Parathyroid adenoma (tissue), 2 donors: Measurements from ENCODE around the gene RHOBTB1.

ENCODE experiments used
- H2AFZ ChIP-seq: fragments of 300-600 bp; sonication (generic); one replicate; pipeline ENCODE4 v1.7.0; 2017; ENCODE audit warnings: antibody characterized with exemption, mild to moderate bottlenecking
- H3K27ac ChIP-seq: fragments of 300-600 bp; sonication (generic); one replicate; pipeline ENCODE4 v1.7.0; 2017
- H3K27me3 ChIP-seq: fragments of 300-600 bp; sonication (generic); one replicate; pipeline ENCODE4 v1.7.0; 2017; ENCODE audit warnings: low read length; ENCODE audit not compliant: control insufficient read depth, insufficient read depth
- H3K36me3 ChIP-seq: fragments of 300-600 bp; sonication (generic); one replicate; pipeline ENCODE4 v1.7.0; 2017; ENCODE audit warnings: low read length; ENCODE audit not compliant: control insufficient read depth, insufficient read depth
- H3K4me1 ChIP-seq: fragments of 300-600 bp; sonication (generic); one replicate; pipeline ENCODE4 v1.7.0; 2017; ENCODE audit warnings: control low read depth
- H3K4me2 ChIP-seq: fragments of 300-600 bp; sonication (generic); one replicate; pipeline ENCODE4 v1.7.0; 2017; ENCODE audit warnings: low read length
- H3K4me3 ChIP-seq: fragments of 300-600 bp; sonication (generic); one replicate; pipeline ENCODE4 v1.7.0; 2017; ENCODE audit warnings: low read depth, low read length
- H3K79me2 ChIP-seq: fragments of 300-600 bp; sonication (generic); one replicate; pipeline ENCODE4 v1.7.0; 2017; ENCODE audit warnings: control low read depth
- H3K9ac ChIP-seq: fragments of 300-600 bp; sonication (generic); one replicate; pipeline ENCODE4 v1.7.0; 2017; ENCODE audit warnings: mild to moderate bottlenecking
- H3K9me3 ChIP-seq: fragments of 300-600 bp; sonication (generic); one replicate; pipeline ENCODE4 v1.7.0; 2017; ENCODE audit warnings: low read length; ENCODE audit not compliant: control insufficient read depth
- CTCF ChIP-seq: fragments of 300-600 bp; sonication (generic); IDR thresholded peaks from one replicate; pipeline ENCODE4 v1.7.0; 2017; ENCODE audit warnings: antibody characterized with exemption, mild to moderate bottlenecking
- donor health status: primary hyperparathyroidism.

RHOBTB1 gene

GRCh38 chr10:60967260-60967659, 23.3 kb upstream of the RHOBTB1 start:
- Histone ChIP-seq H3K4me2 (no peak overlapping the region), H3K4me1 (no peaks in the 10 kb centered on the region), H3K4me3 (no peak overlapping the region), H3K9ac (no peak overlapping the region), H2AFZ (no peak overlapping the region), H3K36me3 (no peaks in the 10 kb centered on the region), H3K79me2 (no peaks in the 10 kb centered on the region), H3K9me3 (no peaks in the 10 kb centered on the region), H3K27ac (no peak overlapping the region), H3K27me3 (no peaks in the 10 kb centered on the region)
- no peak for TF ChIP-seq CTCF

- Histone ChIP-seq H3K4me1 (no peaks in the 10 kb centered on the region), H3K4me3 (no peak overlapping the region), H3K79me2 (no peaks in the 10 kb centered on the region), H3K36me3 (no peaks in the 10 kb centered on the region), H3K27ac (no peak overlapping the region), H3K27me3 (no peaks in the 10 kb centered on the region), H3K9ac (no peak overlapping the region), H3K9me3 (no peaks in the 10 kb centered on the region), H2AFZ (no peak overlapping the region), H3K4me2 (no peak overlapping the region)
- TF ChIP-seq CTCF: no peak
Measured at GRCh38 chr10:60965696-60966095, 21.7 kb upstream of the RHOBTB1 start.

GRCh38 chr10:60964257-60965235, 20.6 kb upstream of the RHOBTB1 start:
- Histone ChIP-seq H3K4me3 (no peak overlapping the region), H3K9ac (no peak overlapping the region), H3K36me3 (no peaks in the 10 kb centered on the region), H3K27ac (no peak overlapping the region), H3K4me1 (no peaks in the 10 kb centered on the region), H3K4me2 (no peak overlapping the region), H2AFZ (no peak overlapping the region), H3K79me2 (no peaks in the 10 kb centered on the region), H3K9me3 (no peaks in the 10 kb centered on the region), H3K27me3 (no peaks in the 10 kb centered on the region)
- TF ChIP-seq CTCF: peak; percentile 84

GRCh38 chr10:60963441-60964256, 19.7 kb upstream of the RHOBTB1 start:
- Histone ChIP-seq H3K4me3 (no peak overlapping the region), H3K9me3 (no peaks in the 10 kb centered on the region), H3K9ac (no peak overlapping the region), H3K4me2 (no peak overlapping the region), H3K36me3 (no peaks in the 10 kb centered on the region), H3K4me1 (no peaks in the 10 kb centered on the region), H3K79me2 (no peaks in the 10 kb centered on the region), H3K27me3 (no peaks in the 10 kb centered on the region), H2AFZ (no peak overlapping the region), H3K27ac (no peak overlapping the region)
- no peak for TF ChIP-seq CTCF
